PFSK-1 (cell line): ENCODE data around the gene AIP. TPM values are rescaled to one million over a fixed set of nuclear protein-coding genes. Genes with fewer than 3 reads are reported as not detected.

Experiments used
- FOXP2 ChIP-seq: optimal IDR thresholded peaks from 2 replicates; pipeline ENCODE3; 2011; ENCODE audit warnings: borderline replicate concordance, control low read depth, inconsistent platforms; ENCODE audit not compliant: insufficient read depth; ENCODE audit errors: extremely low read length, extremely low read depth
- POLR2AphosphoS5 ChIP-seq: IDR thresholded peaks from 2 replicates; pipeline ENCODE4 v1.6.1; 2012; ENCODE audit warnings: low read depth, mild to moderate bottlenecking, control low read depth, low read length, moderate library complexity
- REST ChIP-seq, 2 experiments: IDR thresholded peaks; 2 replicates each; pipeline versions ENCODE4 v1.6.1 to v1.8.0; 2011 to 2012; ENCODE audit warnings: low read depth in 2 of 2, low read length in 2 of 2, control low read depth in 1 of 2, inconsistent platforms in 1 of 2, mild to moderate bottlenecking in 1 of 2, moderate library complexity in 1 of 2; ENCODE audit not compliant: insufficient read depth in 1 of 2
- SIN3A ChIP-seq: IDR thresholded peaks from 2 replicates; pipeline ENCODE4 v1.6.1; 2012; ENCODE audit warnings: mild to moderate bottlenecking, low read length, moderate library complexity, borderline replicate concordance; ENCODE audit not compliant: insufficient read depth
- TAF1 ChIP-seq: IDR thresholded peaks from 2 replicates; pipeline ENCODE4 v1.6.1; 2012; ENCODE audit warnings: low read length, control low read depth, borderline replicate concordance; ENCODE audit not compliant: insufficient read depth
- polyA plus RNA-seq: library from polyadenylated mRNA; unstranded; fragments of >200 nt; gene quantifications from one replicate; pipeline ENCODE4 v1.2.1, GENCODE V29; 2012; ENCODE audit warnings: low read depth, missing spikeins; ENCODE audit not compliant: insufficient read length

Gene AIP
- 144 TPM for polyA plus RNA-seq

DNA sequence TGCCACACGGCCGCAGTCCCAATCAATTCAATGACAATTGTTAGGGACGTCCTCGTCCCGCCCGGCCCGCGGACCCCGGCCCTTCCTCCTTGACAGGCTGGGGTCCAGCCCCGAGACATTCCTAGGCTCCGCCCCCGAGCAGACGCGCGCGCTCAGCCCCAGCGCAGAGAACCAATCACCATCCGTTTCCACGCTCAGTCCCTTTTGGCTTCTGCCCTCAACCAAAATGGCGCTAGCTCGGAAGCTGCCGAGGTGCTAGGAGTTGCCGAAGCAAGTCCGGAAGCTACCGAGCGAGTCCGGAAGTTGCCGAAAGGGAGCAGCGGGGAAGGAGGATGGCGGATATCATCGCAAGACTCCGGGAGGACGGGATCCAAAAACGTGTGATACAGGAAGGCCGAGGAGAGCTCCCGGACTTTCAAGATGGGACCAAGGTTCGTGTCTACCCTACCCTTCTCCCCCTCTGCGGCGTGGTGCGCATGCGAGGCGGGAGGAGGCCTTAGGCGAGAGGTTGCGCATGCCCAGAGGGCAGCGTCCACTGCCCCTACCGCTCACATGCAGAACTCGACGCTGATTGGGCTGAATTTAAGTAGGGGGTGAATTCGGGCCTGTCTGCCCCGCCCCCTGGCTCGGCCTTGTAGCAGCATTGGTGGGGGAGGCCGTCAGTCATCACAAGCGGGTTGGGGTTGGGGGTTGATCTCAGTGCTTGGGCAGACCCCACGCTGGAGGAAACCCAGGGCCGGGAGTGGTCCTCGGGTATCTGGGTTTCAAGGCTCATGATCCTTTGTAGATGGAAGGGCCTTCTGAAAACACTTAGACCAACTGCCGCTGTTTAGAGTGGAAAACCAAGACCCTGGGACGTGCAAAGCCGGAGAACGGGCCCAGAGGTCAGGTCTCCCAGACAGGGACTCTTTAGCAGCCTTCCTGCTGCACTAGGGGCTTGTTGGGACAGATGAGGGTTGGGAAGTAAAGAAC, at the start of gene AIP:
Gene AIP, plus strand, starts transcription at position 200 of the 972 bp plus-strand sequence. Its CDS starts 133 bp downstream, at position 333.
- TF ChIP-seq FOXP2: peak; percentile 57
- peak in 1 of 2 experiments; percentile 15; a peak in 1 of 4 replicates for TF ChIP-seq REST (IDR thresholded peaks at IDR 0.05; ENCODE audit: insufficient read depth in 1 of 2, low read depth in 2 of 2, low read length in 2 of 2)
- TF ChIP-seq POLR2AphosphoS5: peak; percentile 73
- no peak for TF ChIP-seq SIN3A
- peak; percentile 92 for TF ChIP-seq TAF1

DNA sequence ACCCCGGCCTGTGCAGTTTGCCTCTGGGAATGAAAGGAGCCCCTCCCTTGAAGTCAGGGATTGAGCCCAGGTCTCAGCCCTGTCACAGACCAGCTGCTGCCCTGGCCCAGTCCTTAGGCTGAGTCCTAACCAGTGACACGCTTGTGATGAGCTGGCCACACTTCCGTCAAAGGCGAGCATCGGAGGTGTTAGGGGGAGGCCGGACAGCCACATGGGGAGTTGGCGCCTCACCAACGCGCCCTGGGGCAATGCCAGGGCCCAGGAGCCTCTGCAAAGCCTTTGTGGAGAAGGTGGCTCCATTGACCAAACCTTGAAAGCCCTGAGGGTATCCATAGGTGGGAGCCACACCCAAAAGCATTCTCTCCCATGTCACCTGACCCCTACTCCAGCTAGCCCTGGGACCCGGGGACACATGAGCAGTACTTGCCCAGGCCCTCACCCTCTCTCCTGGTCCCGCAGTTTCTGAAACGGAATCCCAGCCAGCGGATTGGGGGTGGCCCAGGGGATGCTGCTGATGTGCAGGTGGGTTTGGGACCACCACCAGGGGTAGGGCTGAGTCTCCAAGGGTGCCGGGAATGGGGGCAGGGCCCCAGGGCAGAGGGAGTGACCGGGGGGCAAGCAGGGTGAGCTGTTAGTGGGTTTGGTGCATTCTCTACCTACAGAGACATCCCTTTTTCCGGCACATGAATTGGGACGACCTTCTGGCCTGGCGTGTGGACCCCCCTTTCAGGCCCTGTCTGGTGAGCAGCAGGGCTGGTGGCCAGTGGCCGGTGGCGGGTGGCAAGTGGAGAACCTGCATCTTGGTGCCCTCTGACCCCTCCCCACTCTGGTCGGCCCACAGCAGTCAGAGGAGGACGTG, 49.1 kb upstream of the AIP start:
- TF ChIP-seq TAF1 (no peak), POLR2AphosphoS5 (no peak), FOXP2 (no peak), SIN3A (no peak), REST (IDR thresholded peaks at IDR 0.05; ENCODE audit: insufficient read depth in 1 of 2, low read depth in 2 of 2, low read length in 2 of 2) (no peak)

DNA sequence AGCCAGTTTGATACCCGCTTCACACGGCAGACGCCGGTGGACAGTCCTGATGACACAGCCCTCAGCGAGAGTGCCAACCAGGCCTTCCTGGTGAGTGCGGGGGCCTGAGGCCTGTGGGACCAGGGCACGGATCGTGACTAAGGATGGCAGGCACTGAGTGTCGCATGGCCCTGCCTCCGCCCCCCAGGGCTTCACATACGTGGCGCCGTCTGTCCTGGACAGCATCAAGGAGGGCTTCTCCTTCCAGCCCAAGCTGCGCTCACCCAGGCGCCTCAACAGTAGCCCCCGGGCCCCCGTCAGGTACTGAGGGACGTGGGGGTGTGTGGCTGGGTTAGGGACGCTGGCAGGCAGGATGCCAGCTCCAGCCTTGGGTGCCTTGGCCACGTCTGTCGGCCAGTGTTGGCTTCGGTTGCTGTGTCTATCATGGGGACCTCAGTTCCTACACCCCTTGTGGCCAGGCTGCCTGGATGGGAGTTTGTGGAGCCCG, 48.4 kb upstream of the AIP start:
- TF ChIP-seq SIN3A (no peak), TAF1 (no peak), FOXP2 (no peak), POLR2AphosphoS5 (no peak), REST (IDR thresholded peaks at IDR 0.05; ENCODE audit: insufficient read depth in 1 of 2, low read depth in 2 of 2, low read length in 2 of 2) (no peak)

DNA sequence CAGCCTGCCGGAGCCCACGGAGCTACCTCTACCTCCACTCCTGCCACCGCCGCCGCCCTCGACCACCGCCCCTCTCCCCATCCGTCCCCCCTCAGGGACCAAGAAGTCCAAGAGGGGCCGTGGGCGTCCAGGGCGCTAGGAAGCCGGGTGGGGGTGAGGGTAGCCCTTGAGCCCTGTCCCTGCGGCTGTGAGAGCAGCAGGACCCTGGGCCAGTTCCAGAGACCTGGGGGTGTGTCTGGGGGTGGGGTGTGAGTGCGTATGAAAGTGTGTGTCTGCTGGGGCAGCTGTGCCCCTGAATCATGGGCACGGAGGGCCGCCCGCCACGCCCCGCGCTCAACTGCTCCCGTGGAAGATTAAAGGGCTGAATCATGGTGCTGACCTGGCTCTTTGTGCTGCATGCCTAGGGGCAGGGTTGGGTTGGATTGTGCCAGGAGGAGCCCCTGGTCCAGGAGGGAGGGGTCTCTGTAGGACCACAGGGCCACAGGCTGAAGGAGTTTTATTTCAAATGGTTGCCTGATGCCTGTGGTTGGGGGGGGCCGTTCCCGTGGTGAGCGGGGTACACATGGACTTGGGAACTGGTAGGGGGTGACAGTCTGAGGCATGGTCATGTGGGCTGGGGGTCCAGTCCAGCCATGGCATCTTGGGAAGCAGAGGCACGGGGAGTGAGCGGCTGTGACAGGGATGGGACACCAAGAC, 47.6 kb upstream of the AIP start:
- TF ChIP-seq POLR2AphosphoS5 (peak; percentile 7; the same call in 1 of the 2 replicates), REST (IDR thresholded peaks at IDR 0.05; ENCODE audit: insufficient read depth in 1 of 2, low read depth in 2 of 2, low read length in 2 of 2) (no peak)
